Lower lobe of right lung (tissue), 2 donors: ENCODE results near the gene CBX6. TPM values are rescaled to one million over a fixed set of nuclear protein-coding genes. Genes with fewer than 3 reads are reported as not detected.

ENCODE experiments used
- ATAC-seq, 2 donors: fragments of 200-7000 bp; cut with Tn5 transposase; one replicate each; pipeline ENCODE4 v1.9.1; 2020 to 2022; ENCODE audit warnings: mild to moderate bottlenecking in 2 of 2, moderate library complexity in 2 of 2
- DNase-seq: peaks from one replicate; pipeline ENCODE4 v3.0.0-alpha.2; 2020
- H3K27ac ChIP-seq: fragments of 200-600 bp; one replicate; pipeline ENCODE4 v1.8.0; 2022
- H3K27me3 ChIP-seq: fragments of 200-600 bp; one replicate; pipeline ENCODE4 v1.8.0; 2022; ENCODE audit warnings: low read depth
- H3K36me3 ChIP-seq: fragments of 200-600 bp; one replicate; pipeline ENCODE4 v1.8.0; 2022; ENCODE audit warnings: mild to moderate bottlenecking
- H3K4me1 ChIP-seq: fragments of 200-600 bp; one replicate; pipeline ENCODE4 v1.8.0; 2022
- H3K4me3 ChIP-seq: fragments of 200-600 bp; one replicate; pipeline ENCODE4 v1.8.0; 2022; ENCODE audit warnings: mild to moderate bottlenecking
- H3K9me3 ChIP-seq: fragments of 200-600 bp; one replicate; pipeline ENCODE4 v1.8.0; 2022
- CTCF ChIP-seq: fragments of 200-600 bp; IDR thresholded peaks from one replicate; pipeline ENCODE4 v1.8.0; 2022; ENCODE audit warnings: antibody characterized with exemption, mild to moderate bottlenecking
- intact Hi-C: fragments of 100-400 bp; cut with DNase I; formaldehyde crosslinking; loops from one replicate; pipeline ENCODE4 v1.11.0; 2022
- total RNA-seq: library from RNA; stranded (reverse); fragmentation: NEBNext Ultra II Directional; extraction: Animal tissue kit (Norgen Biotek cat#: 25700); gene quantifications from one replicate; pipeline ENCODE4 v1.2.1, GENCODE V29; 2021
- donor health status: DM: no; HTN: yes; CAD: no; lungs with severe emphysema.

CBX6 gene
- total RNA-seq, 1 donor from 2014 or later: 54.7 TPM

- no peaks in the 10 kb centered on the region for H3K9me3 ChIP-seq
- H3K27me3 ChIP-seq: peaks cover 4% of the 10 kb centered on the region
- H3K27ac ChIP-seq: no peak overlapping the region
- intact Hi-C loops: no loop called here
- ATAC-seq (peak in 1 of 2 donors; percentile 17), DNase-seq (peak; percentile 3)
- no peak overlapping the region for H3K4me3 ChIP-seq
- TF ChIP-seq CTCF: no peak
- H3K4me1 ChIP-seq: peaks cover 41% of the 10 kb centered on the region
- H3K36me3 ChIP-seq: peaks cover 27% of the 10 kb centered on the region
These were observed 9.4 kb downstream of the CBX6 start for GRCh38 chr22:38862375-38863329.

DNA sequence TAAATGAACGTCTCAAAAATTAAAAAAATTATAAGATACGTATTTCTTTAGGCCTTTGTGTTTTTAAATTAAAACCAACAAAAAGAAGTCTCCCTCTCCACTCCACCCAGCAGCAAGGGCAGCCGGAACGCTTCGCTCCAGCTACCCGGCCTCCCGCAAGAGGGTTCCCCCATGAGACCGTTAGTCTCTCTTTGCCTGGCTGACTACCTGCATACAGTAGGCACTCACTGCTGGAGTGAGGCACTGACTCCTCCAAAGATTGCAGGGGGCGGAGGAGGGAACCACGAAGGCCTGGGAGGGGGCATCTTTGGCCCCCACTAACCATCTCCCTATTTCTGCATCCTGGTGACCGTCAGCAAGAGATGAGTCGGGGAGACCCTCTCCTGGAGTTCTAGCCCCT, 10.1 kb downstream of the CBX6 start:
- Histone ChIP-seq H3K27ac (no peak overlapping the region), H3K36me3 (peaks cover 20% of the 10 kb centered on the region), H3K4me3 (no peak overlapping the region), H3K9me3 (no peaks in the 10 kb centered on the region), H3K4me1 (peaks cover 41% of the 10 kb centered on the region), H3K27me3 (peaks cover 4% of the 10 kb centered on the region)
- DNase-seq (no peak), ATAC-seq (no peak)
- intact Hi-C loops: no loop called here
- TF ChIP-seq CTCF: no peak

GRCh38 chr22:38861170-38861876, 10.7 kb downstream of the CBX6 start:
- intact Hi-C loops: no loop called here
- no peaks in the 10 kb centered on the region for H3K9me3 ChIP-seq
- ATAC-seq: no peak
- no peak overlapping the region for H3K4me3 ChIP-seq
- peaks cover 14% of the 10 kb centered on the region for H3K36me3 ChIP-seq
- H3K4me1 ChIP-seq: peaks cover 41% of the 10 kb centered on the region
- no peak for TF ChIP-seq CTCF
- no peak for DNase-seq
- peaks cover 4% of the 10 kb centered on the region for H3K27me3 ChIP-seq
- no peak overlapping the region for H3K27ac ChIP-seq

DNA sequence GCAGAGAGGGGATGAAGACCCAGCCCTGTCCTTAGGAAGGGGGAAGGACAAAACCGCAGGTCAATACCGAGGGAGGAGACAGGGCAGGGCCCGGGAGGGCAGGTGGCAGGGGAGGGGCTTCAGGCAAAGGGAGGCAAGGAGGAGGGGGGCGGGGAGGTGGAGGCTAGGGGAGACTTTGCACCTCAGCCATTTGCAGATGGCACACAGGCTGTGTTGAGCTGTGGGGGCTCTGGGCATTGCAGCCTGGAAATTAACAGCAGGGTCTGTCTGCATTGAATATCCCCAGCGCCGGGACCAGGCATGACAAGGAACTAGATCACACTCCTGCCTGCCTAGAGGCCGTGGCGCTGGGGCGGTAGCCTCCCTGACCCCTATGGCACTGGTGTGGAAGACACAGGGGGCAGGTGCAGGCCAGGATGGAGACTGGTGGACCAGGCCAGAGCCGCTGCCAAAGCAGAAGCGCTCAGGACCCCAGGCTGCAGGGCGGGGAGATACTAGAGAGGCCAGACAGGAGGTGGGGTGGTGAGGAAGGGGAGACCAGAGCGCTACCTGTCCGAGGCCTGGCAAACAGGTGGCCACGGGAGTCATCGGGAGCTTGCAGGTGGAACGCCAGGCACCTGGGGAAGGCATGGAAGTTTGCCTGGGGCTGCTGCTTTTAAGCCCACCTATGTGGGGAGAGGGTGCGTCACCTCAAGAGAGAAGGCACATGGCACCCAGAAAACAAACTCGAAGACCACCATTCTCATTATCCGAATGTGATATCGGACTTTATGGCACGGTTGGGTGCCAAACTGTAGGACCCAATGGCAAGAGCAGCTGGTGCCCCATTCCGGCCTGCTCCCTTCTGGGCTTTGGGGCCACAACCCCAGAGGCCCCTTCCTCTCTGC, 11.5 kb downstream of the CBX6 start:
- Histone ChIP-seq H3K27ac (no peak overlapping the region), H3K36me3 (peaks cover 6% of the 10 kb centered on the region), H3K4me1 (peaks cover 34% of the 10 kb centered on the region), H3K9me3 (no peaks in the 10 kb centered on the region), H3K4me3 (no peak overlapping the region), H3K27me3 (peaks cover 4% of the 10 kb centered on the region)
- ATAC-seq: no peak
- intact Hi-C loops: no loop called here
- no peak for DNase-seq
- no peak for TF ChIP-seq CTCF
